Measurements from ENCODE around the gene ALDH1A3.

ALDH1A3 gene

GRCh38 chr15:100958326-100959065 lies 78.9 kb downstream of the ALDH1A3 start:
- no peak for DNase-seq

GRCh38 chr15:100959066-100960050 lies 79.7 kb downstream of the ALDH1A3 start:
- DNase-seq: no peak

All from AML-193 (cell line).